Measurements from ENCODE around the gene HSF5.
"Not testable (repeated sequence)": the region's sequence is repeated elsewhere in the genome, so short reads cannot be mapped to it uniquely, and the experiment has no call there.

HSF5 gene

DNA sequence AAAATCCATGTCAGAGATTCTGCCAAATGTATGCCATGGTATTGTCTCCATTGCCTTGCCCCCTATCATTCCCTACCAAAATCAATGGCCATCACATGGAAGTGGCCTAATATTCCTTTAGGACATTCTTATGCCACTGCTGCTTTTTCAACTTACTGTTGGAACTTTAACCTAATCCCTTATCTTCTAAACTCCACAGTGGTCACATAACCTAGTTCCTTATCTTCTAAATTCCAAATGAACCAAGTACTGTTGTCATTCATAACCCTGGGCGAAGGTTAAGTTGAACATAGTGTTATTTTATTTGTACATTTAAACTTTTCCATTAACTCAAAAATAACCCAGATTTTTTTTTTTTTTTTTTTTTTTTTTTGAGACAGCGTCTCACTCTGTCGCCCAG, 3.6 kb downstream of the HSF5 start:
- no peak for TF ChIP-seq CTCF (IDR thresholded peaks at IDR 0.05; ENCODE audit: low read length, missing control alignments)
- H3K4me3 ChIP-seq (replicated peaks; ENCODE audit: low read depth, low read length), result no peak overlapping the region
- no peak for DNase-seq (ENCODE audit: low read depth)

- DNase-seq (ENCODE audit: low read depth); H3K4me3 ChIP-seq (replicated peaks; ENCODE audit: low read depth, low read length): not testable (repeated sequence)
These were observed 6.4 kb downstream of the HSF5 start for GRCh38 chr17:58481798-58482197.

GRCh38 chr17:58480090-58480489, 8.1 kb downstream of the HSF5 start:
- DNase-seq (ENCODE audit: low read depth), result no peak
- no peak overlapping the region for H3K4me3 ChIP-seq (replicated peaks; ENCODE audit: low read depth, low read length)
- no peak for TF ChIP-seq CTCF (IDR thresholded peaks at IDR 0.05; ENCODE audit: low read length, missing control alignments)

DNA sequence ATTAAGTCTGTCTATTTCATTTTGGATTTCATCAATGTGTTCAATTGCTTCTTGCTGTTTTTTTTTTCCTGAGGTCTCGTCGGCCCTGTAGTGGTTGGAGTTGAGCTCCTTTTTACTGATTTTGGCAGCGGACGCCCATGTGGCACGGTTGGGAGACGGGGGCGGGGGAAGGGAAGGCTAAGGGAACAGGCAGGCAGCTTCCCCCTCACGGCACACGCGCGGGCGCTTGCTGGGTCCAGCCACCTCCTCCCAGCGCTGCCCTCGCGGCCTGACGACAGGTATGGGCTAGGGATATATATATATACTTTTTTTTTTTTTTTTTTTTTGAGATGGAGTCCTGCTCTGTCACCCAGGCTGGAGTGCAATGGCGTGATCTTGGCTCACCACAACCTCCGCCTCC, 11.4 kb downstream of the HSF5 start:
- TF ChIP-seq CTCF (IDR thresholded peaks at IDR 0.05; ENCODE audit: low read length, missing control alignments), result no peak
- H3K4me3 ChIP-seq (replicated peaks; ENCODE audit: low read depth, low read length), result no peak overlapping the region
- no peak for DNase-seq (ENCODE audit: low read depth)

DNA sequence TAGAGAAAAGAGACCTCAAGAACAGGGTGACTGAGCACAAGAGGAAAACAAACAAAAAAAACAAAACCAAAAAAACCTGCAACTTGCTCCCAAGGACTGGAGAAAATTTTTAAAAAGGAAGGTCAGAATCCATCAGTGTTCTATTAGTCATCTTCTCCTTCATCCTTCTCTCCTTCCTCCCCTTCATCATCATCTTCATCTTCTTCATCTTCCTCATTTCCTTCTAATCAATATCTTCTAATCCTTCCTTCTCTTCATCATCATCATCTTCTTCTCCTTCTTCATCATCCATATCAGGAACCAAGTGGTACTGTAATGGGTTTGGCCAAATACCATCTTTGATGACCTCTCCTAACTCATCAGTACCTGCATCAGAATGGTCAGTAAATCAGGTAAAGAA, 12.2 kb downstream of the HSF5 start:
- TF ChIP-seq CTCF (IDR thresholded peaks at IDR 0.05; ENCODE audit: low read length, missing control alignments), result no peak
- no peak overlapping the region for H3K4me3 ChIP-seq (replicated peaks; ENCODE audit: low read depth, low read length)
- DNase-seq (ENCODE audit: low read depth), result no peak

DNA sequence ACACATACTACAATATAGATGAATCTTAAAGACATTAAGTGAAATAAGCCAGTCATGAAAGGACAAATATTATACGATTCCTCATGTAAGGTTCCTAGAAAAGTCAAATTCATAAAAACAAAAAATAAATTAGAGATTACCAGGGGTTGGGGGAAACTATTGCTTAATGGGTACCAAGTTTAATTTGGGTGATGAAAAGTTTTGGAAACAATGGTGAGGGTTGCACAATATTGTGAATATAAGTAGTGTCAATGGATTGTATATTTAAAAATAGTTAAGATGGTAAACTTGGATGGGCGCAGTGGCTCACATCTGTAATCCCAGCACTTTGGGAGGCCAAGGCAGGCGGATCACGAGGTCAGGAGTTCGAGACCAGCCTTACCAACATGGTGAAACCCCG, 17.9 kb downstream of the HSF5 start:
- no peak overlapping the region for H3K4me3 ChIP-seq (replicated peaks; ENCODE audit: low read depth, low read length)
- no peak for TF ChIP-seq CTCF (IDR thresholded peaks at IDR 0.05; ENCODE audit: low read length, missing control alignments)
- no peak for DNase-seq (ENCODE audit: low read depth)

- TF ChIP-seq CTCF (IDR thresholded peaks at IDR 0.05; ENCODE audit: low read length, missing control alignments), result no peak
- H3K4me3 ChIP-seq (replicated peaks; ENCODE audit: low read depth, low read length), result no peak overlapping the region
- no peak for DNase-seq (ENCODE audit: low read depth)
These were observed 19.3 kb downstream of the HSF5 start for GRCh38 chr17:58468944-58469343.

- TF ChIP-seq CTCF (IDR thresholded peaks at IDR 0.05; ENCODE audit: low read length, missing control alignments), result no peak
- H3K4me3 ChIP-seq (replicated peaks; ENCODE audit: low read depth, low read length), result no peak overlapping the region
- no peak for DNase-seq (ENCODE audit: low read depth)
These were observed 32.7 kb downstream of the HSF5 start for GRCh38 chr17:58455491-58455890.
